Pulmonary artery endothelial cell (primary cell): ENCODE data around the gene SEC14L5. TPM values are rescaled to one million over a fixed set of nuclear protein-coding genes. Genes with fewer than 3 reads are reported as not detected.

Source experiments
- DNase-seq: peaks from one replicate; pipeline ENCODE4 v3.0.0-alpha.2; 2011; ENCODE audit warnings: low read depth, low spot score
- total RNA-seq: library from RNA; depleted of rRNA; stranded (reverse); fragments of >200 nt; gene quantifications from 2 replicates; pipeline ENCODE4 v1.2.3, GENCODE V29; 2014

Gene SEC14L5
- total RNA-seq, 1 donor from 2014 or later, result not detected

GRCh38 chr16:4984174-4984990 lies 26.3 kb downstream of the SEC14L5 start:
- no peak for DNase-seq

- DNase-seq, result no peak
Measured at GRCh38 chr16:4987250-4987579, 29.1 kb downstream of the SEC14L5 start.

DNA sequence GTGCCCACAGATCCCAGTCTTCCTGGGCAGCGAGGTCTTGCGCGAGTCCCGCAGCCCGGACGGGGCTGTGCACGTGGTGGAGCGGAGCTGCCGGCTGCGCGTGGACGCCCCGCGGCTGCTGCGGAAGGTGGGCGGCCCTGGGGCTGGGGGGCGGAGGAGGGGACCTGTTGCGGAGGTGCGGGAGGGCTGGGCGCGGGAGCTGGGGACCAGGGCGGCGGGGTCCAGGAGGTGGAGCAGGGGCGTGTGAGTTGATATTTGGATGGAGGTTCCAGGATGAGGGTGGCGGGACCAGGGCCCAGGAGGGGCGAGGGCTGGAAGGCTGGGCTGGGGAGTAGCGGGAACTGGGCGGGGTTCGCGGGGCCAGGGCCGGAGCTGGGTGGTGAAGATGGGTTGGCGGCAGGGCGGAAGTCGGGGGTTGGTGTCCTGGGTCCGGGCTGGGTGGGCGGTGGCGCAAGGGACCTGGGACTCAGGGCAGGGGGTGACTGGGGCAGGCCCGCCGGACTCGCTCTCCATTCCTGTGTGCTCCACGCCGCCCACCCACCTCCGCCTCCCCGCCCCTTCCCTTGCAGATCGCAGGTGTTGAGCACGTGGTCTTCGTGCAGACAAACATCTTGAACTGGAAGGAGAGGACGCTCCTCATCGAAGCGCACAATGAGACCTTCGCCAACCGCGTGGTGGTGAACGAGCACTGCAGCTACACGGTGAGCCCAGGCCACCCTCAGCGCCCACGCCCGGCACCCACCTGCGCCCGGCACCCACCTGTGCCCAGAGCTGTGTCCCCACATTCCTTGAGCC lies 29.6 kb downstream of the SEC14L5 start:
- no peak for DNase-seq

- no peak for DNase-seq
Measured at GRCh38 chr16:4988647-4989046, 30.5 kb downstream of the SEC14L5 start.

DNA sequence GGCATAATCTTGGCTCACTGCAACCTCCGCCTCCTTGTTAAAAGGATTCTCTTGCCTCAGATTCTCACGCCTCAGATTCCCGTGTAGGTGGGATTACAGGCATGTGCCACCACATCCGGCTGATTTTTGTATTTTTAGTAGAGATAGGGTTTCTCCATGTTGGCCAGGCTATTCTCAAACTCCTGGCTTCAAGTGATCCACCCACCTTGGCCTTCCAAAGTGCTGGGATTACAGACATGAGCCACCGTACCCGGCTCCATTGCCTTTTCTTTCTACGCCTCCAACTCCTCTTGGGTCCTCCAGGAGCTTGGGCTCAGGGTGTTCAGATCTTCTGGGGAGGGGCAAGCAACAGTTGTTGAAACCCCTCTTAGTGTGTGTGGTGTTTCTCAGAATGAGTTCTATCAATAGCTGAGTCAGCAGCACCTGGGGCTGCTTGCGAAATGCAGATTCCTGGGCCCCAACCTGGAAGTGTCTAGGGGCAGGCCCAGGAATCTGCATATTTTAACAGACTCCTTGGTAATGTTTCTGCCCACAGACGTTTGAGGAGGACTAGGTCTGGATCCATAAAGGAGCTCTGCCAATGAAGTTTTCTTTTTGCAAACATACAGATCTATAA lies 31.4 kb downstream of the SEC14L5 start:
- DNase-seq, result no peak

DNA sequence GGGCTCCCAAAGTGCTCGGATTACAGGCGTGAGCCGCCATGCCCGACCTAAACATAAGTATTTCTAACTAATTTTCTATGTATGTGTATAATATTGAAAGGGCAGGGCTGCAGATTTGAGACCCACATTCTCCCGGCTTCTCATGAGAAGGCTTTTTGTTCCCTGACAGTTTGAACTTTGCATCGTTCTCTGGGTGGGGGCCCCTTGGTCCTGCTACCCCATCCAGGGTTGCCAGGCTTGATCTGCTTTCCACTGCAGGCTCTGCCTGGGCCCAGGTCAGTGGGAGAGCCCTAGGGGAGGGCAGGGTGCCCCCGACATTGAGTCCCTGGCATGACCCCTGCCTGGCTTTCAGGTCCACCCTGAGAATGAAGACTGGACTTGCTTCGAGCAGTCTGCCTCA lies 32.3 kb downstream of the SEC14L5 start:
- DNase-seq, result no peak

DNA sequence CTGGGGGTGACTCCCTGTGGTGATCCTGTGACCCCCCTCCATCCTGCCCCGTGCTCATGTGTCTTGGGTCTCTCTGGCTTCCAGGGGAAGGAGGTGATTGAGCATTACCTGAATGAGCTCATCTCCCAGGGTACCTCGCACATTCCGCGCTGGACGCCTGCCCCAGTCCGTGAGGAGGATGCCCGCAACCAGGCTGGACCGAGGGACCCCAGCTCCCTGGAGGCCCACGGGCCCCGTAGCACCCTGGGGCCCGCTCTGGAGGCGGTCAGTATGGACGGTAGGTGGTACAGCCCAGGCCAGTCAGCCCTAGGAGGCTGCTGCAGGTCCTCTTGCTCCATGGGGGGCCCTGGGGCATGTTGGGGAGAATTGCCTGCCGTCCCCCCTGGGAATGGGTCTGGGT lies 33.6 kb downstream of the SEC14L5 start:
- no peak for DNase-seq

DNA sequence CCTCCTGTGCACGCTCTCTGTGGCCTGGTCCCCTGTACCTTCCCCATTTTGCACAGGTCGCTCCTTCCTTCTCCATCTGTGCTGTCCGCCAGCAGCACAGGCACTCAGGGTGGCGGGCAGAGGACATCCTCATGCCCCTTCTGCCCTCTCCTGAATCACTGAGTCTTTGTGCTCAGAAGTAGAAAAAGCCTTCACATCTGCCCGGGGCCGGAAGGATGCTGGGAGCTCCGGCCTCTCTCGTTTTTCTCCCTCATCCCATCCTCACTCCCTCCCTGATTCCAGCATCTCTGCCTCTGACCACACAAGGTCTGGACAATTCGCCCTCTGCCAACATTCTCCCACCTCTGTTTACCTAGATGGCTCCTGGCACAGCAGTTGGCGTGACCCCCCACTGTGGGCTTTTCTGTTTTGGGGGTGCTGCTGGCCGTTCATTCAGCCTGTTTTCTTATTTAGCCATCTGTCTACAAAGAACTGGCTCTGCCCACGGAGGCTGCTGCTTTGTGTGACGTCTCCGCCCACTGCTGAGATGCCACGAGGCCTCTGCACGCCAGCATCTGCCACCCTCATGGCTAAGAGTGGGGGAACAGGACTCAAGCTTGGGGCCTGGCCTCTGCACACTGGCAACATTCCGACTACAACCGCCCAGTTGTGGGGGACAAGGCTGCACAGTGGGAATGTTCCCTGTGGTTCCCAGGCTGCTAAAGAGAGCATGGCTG lies 36.7 kb downstream of the SEC14L5 start:
- DNase-seq, result no peak

DNA sequence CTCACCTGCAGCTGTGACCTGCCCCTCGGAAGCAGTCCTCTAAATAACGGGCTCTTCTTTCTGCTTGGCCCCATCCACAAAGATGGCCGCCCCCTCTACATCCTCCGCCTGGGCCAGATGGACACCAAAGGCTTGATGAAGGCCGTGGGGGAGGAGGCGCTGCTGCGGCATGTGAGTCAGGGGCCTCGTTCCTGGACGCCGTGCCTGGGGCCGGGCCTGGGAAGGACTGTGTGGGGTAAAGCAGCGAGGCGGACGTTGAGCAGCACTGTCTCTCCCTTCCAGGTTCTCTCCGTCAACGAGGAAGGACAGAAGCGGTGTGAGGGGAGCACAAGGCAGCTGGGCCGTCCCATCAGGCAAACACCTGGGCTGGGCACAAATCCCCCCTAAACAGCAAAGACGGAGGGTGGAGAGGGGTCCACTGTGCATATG lies 42.5 kb downstream of the SEC14L5 start:
- DNase-seq, result no peak

DNA sequence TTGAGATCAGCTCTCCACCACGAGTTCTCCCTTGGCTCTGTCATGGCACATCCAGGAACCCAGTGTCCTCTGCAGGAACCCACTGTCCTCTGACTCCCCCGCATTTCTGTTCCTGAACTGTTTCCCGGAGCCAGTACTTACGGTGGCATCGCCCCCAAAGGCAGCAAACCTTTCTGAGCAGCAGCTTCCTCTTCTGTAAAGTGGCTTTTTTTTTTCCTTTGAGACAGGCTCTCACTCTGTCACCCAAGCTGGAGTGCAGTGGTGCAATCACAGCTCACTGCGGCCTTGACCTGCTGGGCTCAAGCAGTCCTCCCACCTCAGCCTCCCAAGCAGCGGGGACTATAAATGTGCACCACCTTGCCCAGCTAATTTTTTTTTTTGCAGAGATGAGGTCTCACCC lies 43.4 kb downstream of the SEC14L5 start:
- no peak for DNase-seq

- no peak for DNase-seq
Measured at GRCh38 chr16:5001986-5002385, 43.9 kb downstream of the SEC14L5 start.

DNA sequence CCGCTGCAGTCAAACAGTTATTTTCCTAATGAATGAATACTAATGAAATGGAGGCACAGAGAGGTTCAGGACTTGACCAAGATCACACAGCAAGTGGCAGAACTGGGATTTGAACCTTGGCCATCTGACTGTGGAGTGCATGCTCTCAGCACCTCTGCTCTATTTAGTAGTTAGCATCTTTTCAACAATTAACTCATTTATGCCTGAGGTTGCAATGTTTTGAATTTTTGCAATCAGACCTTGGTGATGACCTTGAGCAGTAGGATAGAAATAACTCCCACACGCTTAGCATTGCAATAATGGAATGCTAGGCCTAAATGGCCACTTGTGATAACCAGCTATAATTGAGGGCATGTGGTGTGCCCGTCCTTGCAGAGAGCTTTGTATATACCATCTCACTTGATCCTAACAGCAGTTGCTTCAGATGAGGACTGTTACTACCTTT lies 44.6 kb downstream of the SEC14L5 start:
- DNase-seq, result no peak

- DNase-seq, result no peak
Measured at GRCh38 chr16:5003211-5003610, 45.1 kb downstream of the SEC14L5 start.

GRCh38 chr16:5003828-5004227 lies 45.7 kb downstream of the SEC14L5 start:
- no peak for DNase-seq

DNA sequence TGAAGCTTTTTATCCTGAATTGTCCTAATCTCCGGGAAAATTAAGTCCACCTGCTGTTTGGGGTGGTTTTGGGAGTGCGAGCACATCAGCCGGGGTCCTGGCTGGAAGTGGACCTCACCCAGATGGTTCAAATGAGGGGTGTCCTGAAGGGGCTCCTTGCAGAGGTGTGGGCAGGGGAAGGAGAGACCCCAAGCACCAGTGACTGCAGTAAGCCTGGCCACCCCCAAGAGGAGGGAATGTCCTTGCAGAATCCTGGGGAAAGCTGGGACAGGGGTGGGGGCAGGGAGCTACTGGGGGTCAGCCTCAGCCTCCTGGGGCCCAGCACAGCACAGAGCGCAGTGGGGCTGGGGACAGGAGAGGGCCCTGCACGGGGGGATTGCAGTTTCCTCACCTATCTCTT lies 46.2 kb downstream of the SEC14L5 start:
- DNase-seq, result no peak

GRCh38 chr16:5005916-5006315 lies 47.8 kb downstream of the SEC14L5 start:
- no peak for DNase-seq

DNA sequence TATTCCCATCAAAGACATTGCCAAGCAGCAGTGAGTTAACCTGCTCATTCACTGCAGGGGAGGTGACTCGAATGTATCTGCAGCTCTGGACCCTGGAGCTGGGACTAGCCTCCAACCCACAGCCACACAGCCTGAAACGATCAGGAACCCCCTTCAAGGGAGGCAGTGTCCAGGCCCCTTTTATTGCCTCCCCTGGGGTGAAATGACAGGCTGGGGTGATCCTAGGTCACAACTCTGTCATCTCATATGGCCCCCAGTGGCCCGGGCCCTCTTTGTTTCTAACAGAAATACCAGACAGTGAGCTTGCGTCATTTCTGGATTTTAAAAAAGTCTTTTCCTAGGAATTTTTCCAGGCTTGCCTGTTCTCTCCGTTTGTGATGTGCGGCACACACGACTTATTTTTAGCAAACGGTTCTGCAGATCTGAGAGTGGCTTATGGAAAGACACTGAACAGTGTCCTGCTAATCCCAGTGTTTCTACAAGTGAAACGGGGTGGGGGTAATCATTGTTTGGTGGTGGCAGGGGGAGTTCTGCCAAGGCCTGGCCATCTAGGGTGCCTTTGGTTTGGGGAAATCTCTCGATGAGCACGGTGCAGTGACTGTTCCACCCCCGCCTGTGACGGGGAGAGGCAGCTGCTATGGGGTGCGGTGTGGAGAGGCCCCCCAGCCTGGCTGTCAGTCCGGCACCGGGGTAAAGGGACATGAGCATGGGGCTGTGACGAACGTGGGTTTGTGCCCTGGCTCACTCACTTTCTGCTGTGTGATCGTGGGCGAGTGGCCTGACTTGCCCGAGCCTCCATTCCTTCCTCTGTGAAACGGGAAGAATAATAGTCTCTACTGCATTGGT lies 48.4 kb downstream of the SEC14L5 start:
- no peak for DNase-seq

DNA sequence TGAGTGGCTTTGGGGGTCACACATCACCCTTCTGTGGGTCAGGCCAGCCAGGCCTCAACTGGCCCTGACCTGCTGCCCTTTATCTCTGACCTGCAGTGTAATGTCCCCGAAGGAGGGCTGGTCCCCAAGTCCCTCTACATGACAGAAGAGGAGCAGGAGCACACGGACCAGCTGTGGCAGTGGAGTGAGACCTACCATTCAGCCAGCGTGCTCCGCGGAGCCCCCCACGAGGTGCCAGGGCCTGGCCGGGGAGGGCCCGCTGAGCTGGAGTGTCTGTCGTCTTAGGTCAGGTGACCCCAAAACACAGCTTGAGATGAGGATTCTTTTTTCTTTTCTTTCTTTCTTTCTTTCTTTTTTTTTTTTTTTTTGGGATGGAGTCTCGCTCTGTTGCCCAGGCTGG lies 49.1 kb downstream of the SEC14L5 start:
- DNase-seq, result no peak

GRCh38 chr16:5008311-5008731 lies 50.2 kb downstream of the SEC14L5 start:
- no peak for DNase-seq

DNA sequence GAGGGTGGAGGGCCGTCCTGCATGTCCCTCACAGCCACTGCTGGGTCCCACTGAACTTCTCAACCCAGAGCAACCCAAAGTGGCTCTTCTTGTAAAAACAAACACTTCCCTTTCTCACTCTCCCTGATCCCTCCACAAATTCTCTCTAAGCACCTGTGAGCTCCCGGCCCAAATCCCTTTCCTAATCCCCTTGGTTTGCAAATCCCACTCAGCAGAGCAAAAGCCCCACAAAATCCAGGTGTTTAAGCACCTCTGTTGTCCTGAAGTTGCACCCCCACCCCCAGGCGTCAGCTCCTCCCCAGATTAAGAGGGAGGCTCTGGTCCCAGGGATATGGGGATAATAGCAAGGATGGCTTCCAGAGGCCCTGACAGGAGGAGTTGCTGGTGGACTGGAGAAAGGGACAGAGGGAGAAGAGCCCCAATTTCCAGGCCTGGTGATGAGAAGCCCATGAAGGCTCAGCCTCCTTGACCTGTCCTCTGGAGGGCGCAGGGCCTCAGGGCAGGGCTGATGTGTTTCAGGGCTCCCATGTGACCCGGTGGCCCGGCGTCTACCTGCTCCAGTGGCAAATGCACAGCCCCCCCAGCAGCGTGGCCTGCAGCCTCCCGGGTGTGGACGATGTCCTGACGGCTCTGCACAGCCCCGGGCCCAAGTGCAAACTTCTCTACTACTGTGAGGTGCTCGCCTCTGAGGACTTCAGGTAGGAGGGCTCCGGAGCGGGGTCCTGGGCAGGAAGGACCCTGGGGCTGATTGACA lies 52.6 kb downstream of the SEC14L5 start:
- no peak for DNase-seq
